DMS53 (cell line): ENCODE measurements around the gene HSPG2.
A peak's percentile ranks its signal among the peaks of the same experiment; 100 is the strongest.
"Not testable (repeated sequence)": the region's sequence is repeated elsewhere in the genome, so short reads cannot be mapped to it uniquely, and the experiment has no call there.

Experiments
- DNase-seq: peaks from one replicate; lab custom pipeline; 2025; lab: John Stamatoyannopoulos, UW

Gene HSPG2

GRCh38 chr1:21932127-21932526 is 5.0 kb downstream of the HSPG2 start:
- no peak for DNase-seq

GRCh38 chr1:21931171-21932093 is 5.7 kb downstream of the HSPG2 start:
- no peak for DNase-seq

GRCh38 chr1:21930629-21931170 is 6.4 kb downstream of the HSPG2 start:
- DNase-seq, result no peak

GRCh38 chr1:21930080-21930571 is 7.0 kb downstream of the HSPG2 start:
- DNase-seq, result no peak

- no peak for DNase-seq
These were observed 9.4 kb downstream of the HSPG2 start for GRCh38 chr1:21927533-21928237.

- no peak for DNase-seq
These were observed 10.1 kb downstream of the HSPG2 start for GRCh38 chr1:21926814-21927532.

GRCh38 chr1:21926065-21926464 is 11.0 kb downstream of the HSPG2 start:
- no peak for DNase-seq

GRCh38 chr1:21925334-21925940 is 11.7 kb downstream of the HSPG2 start:
- no peak for DNase-seq

- no peak for DNase-seq
These were observed 12.6 kb downstream of the HSPG2 start for GRCh38 chr1:21924503-21925005.

- DNase-seq, result no peak
These were observed 14.8 kb downstream of the HSPG2 start for GRCh38 chr1:21922090-21923013.

GRCh38 chr1:21921100-21921875 is 15.8 kb downstream of the HSPG2 start:
- DNase-seq, result no peak

- peak; percentile 45 for DNase-seq
These were observed 17.6 kb downstream of the HSPG2 start for GRCh38 chr1:21919520-21919919.

- not testable (repeated sequence) for DNase-seq
These were observed 19.9 kb downstream of the HSPG2 start for GRCh38 chr1:21917239-21917631.

GRCh38 chr1:21916447-21917238 is 20.5 kb downstream of the HSPG2 start:
- no peak for DNase-seq

GRCh38 chr1:21914880-21915640 is 22.1 kb downstream of the HSPG2 start:
- no peak for DNase-seq

GRCh38 chr1:21914450-21914849 is 22.7 kb downstream of the HSPG2 start:
- DNase-seq, result no peak

GRCh38 chr1:21913763-21914162 is 23.3 kb downstream of the HSPG2 start:
- peak; percentile 26 for DNase-seq

GRCh38 chr1:21913258-21913657 is 23.9 kb downstream of the HSPG2 start:
- DNase-seq, result no peak
